Lung (tissue), 13 donors: ENCODE results near the gene GALC. TPM values are rescaled to one million over a fixed set of nuclear protein-coding genes. Genes with fewer than 3 reads are reported as not detected.

Experiments used
- ATAC-seq: fragments of 200-7000 bp; cut with Tn5 transposase; one replicate; pipeline ENCODE4 v1.9.1; 2020; ENCODE audit warnings: moderate number of reproducible peaks; ENCODE audit not compliant: insufficient read depth, low FRiP score
- DNase-seq, 3 donors: peaks; one replicate each; pipeline ENCODE4 v3.0.0-alpha.2; 2013 to 2017
- H3K27ac ChIP-seq, 2 donors: one replicate each; pipeline ENCODE4 v1.5.1; 2013; ENCODE audit warnings: mild to moderate bottlenecking in 2 of 2, moderate library complexity in 2 of 2, control low read depth in 1 of 2, inconsistent platforms in 1 of 2, low read depth in 1 of 2, low read length in 1 of 2
- H3K27me3 ChIP-seq, 3 donors: one replicate each; pipeline ENCODE4 v1.5.1; 2013; ENCODE audit warnings: low read length in 2 of 3; ENCODE audit not compliant: control insufficient read depth in 3 of 3, insufficient read depth in 3 of 3
- H3K36me3 ChIP-seq, 4 donors: one replicate each; pipeline ENCODE4 v1.5.1; 2013; ENCODE audit warnings: low read length in 4 of 4, mild to moderate bottlenecking in 1 of 4, moderate library complexity in 1 of 4; ENCODE audit not compliant: control insufficient read depth in 4 of 4, insufficient read depth in 4 of 4
- H3K4me1 ChIP-seq, 5 donors: one replicate each; pipeline ENCODE4 v1.5.1; 2013; ENCODE audit warnings: low read length in 5 of 5, mild to moderate bottlenecking in 2 of 5, moderate library complexity in 1 of 5; ENCODE audit not compliant: control insufficient read depth in 5 of 5, insufficient read depth in 5 of 5
- H3K4me3 ChIP-seq: one replicate; pipeline ENCODE4 v1.5.1; 2013; ENCODE audit warnings: mild to moderate bottlenecking, control low read depth, moderate library complexity
- H3K9ac ChIP-seq, 2 donors: one replicate each; pipeline ENCODE4 v1.5.1; 2013; ENCODE audit warnings: low read length in 2 of 2, control low read depth in 1 of 2; ENCODE audit not compliant: insufficient read depth in 1 of 2
- H3K9me3 ChIP-seq, 4 donors: one replicate each; pipeline ENCODE4 v1.5.1; 2013; ENCODE audit warnings: low read length in 3 of 4, mild to moderate bottlenecking in 1 of 4, moderate library complexity in 1 of 4; ENCODE audit not compliant: control insufficient read depth in 4 of 4, insufficient read depth in 3 of 4
- CTCF ChIP-seq: IDR thresholded peaks from 2 replicates; pipeline ENCODE4 v1.5.1; 2012; ENCODE audit warnings: mild to moderate bottlenecking; ENCODE audit errors: control extremely low read depth, extremely low read depth
- WGBS, 2 donors: extraction: QIAGEN DNeasy Blood & Tissue Kit; methylation state at CpG; one replicate each; pipeline ENCODE4 v1.1.7; 2013; 5-methylcytosine and 5-hydroxymethylcytosine counted together
- polyA plus RNA-seq, 2 donors: library from polyadenylated mRNA; stranded (reverse); fragments of 200-250 nt; gene quantifications; one replicate each; pipeline ENCODE4 v1.2.1, GENCODE V29; 2013
- small RNA-seq: library from RNA; depleted of rRNA; stranded (forward); fragments of <200 nt; gene quantifications from one replicate; pipeline ENCODE3, GENCODE V24; 2014; ENCODE audit warnings: low replicate concordance
- total RNA-seq, 2 donors: library from RNA; depleted of rRNA in 1 of 2; stranded (reverse); fragments of >200 nt in 1 of 2; gene quantifications; one replicate each; pipeline ENCODE4 v1.2.1, GENCODE V29; 2014 to 2021
- donor health status: control.
- donor health status: control.
- donor health status: Bipolar disorder and iron deficiency.
- donor health status: healthy.
- donor health status: DM: yes; HTN: yes; CAD: no.

Gene GALC
- total and polyA plus RNA-seq, 4 donors: 10.0 to 51.1 (median 33.5) TPM

- Histone ChIP-seq H3K9ac (no peak overlapping the region), H3K9me3 (peaks cover 0 to 2% (median 0%) of the 10 kb centered on the region in 4 donors), H3K4me1 (peaks cover 0 to 5% (median 0%) of the 10 kb centered on the region in 5 donors), H3K27ac (no peak overlapping the region), H3K36me3 (no peaks in the 10 kb centered on the region), H3K4me3 (no peak overlapping the region), H3K27me3 (no peaks in the 10 kb centered on the region)
- DNase-seq (peak; percentile 23 to 66 (median 41)), ATAC-seq (no peak)
- no peak for TF ChIP-seq CTCF
- WGBS, 2 donors: 55 to 65% methylated on average over 20 of the region's 20 CpGs
Measured at GRCh38 chr14:87888136-87888999, 104.6 kb downstream of the GALC start.

- 93 to 95% methylated on average over 1 of the region's 1 CpG for WGBS, 2 donors
- no peaks in the 10 kb centered on the region for H3K27me3 ChIP-seq
- DNase-seq: no peak
- TF ChIP-seq CTCF: no peak
- H3K36me3 ChIP-seq: no peaks in the 10 kb centered on the region
- no peak overlapping the region for H3K27ac ChIP-seq
- H3K4me3 ChIP-seq: no peak overlapping the region
- ATAC-seq: no peak
- peaks cover 0 to 5% (median 0%) of the 10 kb centered on the region in 5 donors for H3K4me1 ChIP-seq
- H3K9me3 ChIP-seq: no peaks in the 10 kb centered on the region
- H3K9ac ChIP-seq: no peak overlapping the region
Measured at GRCh38 chr14:87883750-87884149, 109.2 kb downstream of the GALC start.

Small RNAs within 50 kb of the gene (small RNA-seq; reads per million reads assigned to genes)
- gene RNU6-835P: not detected

Other genes starting within 250 kb of the GALC start
- gene GPR65, start 12.0 kb upstream of the GALC start, total RNA-seq: 1 to 10 TPM; 3.8 to 4.3 TPM
- 1 to 10 TPM; 2.1 to 8.1 TPM for gene GPR65, start 12.0 kb upstream of the GALC start, polyA plus RNA-seq